Body of pancreas (tissue), 4 donors: ENCODE measurements around the gene TXNDC11. TPM values are rescaled to one million over a fixed set of nuclear protein-coding genes. Genes with fewer than 3 reads are reported as not detected.

ENCODE experiments used
- ATAC-seq: fragments of 150-250 bp; one replicate; pipeline ENCODE4 v1.9.1; 2016
- DNase-seq, 4 donors: peaks; one replicate each; pipeline ENCODE4 v3.0.0-alpha.2; 2019
- H3K27ac ChIP-seq, 4 donors: fragments of 200-600 bp; sonication (generic); 1 replicate in 3 of 4; 2 replicates in 1 of 4; pipeline versions ENCODE4 v1.5.1 to v1.6.1; 2016 to 2019; ENCODE audit warnings: mild to moderate bottlenecking in 1 of 4, mixed read lengths in 1 of 4, moderate library complexity in 1 of 4
- H3K27me3 ChIP-seq, 2 donors: fragments of 200-600 bp; sonication (generic); one replicate each; pipeline ENCODE4 v1.6.0; 2016; ENCODE audit warnings: mild to moderate bottlenecking in 1 of 2
- H3K36me3 ChIP-seq, 2 donors: fragments of 200-600 bp; sonication (generic); replicated peaks in 1 of 2; 2 replicates each; pipeline ENCODE4 v1.5.1; 2016; ENCODE audit warnings: low read depth in 2 of 2; ENCODE audit not compliant: insufficient read depth in 1 of 2
- H3K4me1 ChIP-seq: fragments of 200-600 bp; sonication (generic); one replicate; pipeline ENCODE4 v1.6.0; 2016
- H3K4me3 ChIP-seq, 2 donors: fragments of 200-600 bp; sonication (generic); 1 replicate in 1 of 2; 2 replicates in 1 of 2; pipeline ENCODE4 v1.5.1; 2016 to 2019
- H3K9me3 ChIP-seq, 3 donors: fragments of 200-600 bp; sonication (generic); 1 replicate in 2 of 3; 2 replicates in 1 of 3; pipeline ENCODE4 v1.5.1; 2016
- CTCF ChIP-seq, 7 experiments: fragments of 450-650 bp in 4 of 7; fragments of 200-600 bp in 3 of 7; sonication (generic) in 3 of 7; IDR thresholded peaks; one replicate each; pipeline ENCODE4 v1.5.1; 2016 to 2019; ENCODE audit warnings: antibody characterized with exemption in 7 of 7
- POLR2A ChIP-seq, 3 donors: fragments of 450-650 bp; IDR thresholded peaks; one replicate each; pipeline ENCODE4 v1.6.1; 2016; ENCODE audit warnings: antibody characterized with exemption in 3 of 3, mild to moderate bottlenecking in 2 of 3
- WGBS, 2 donors: methylation state at CpG; one replicate each; pipeline ENCODE4 v1.1.5; 2017; 5-methylcytosine and 5-hydroxymethylcytosine counted together
- intact Hi-C: fragments of 100-400 bp; cut with DNase I; formaldehyde crosslinking; loops from one replicate; pipeline ENCODE4 v1.15.1; 2023
- total RNA-seq, 2 donors: library from RNA; depleted of rRNA; stranded (reverse); fragments of >200 nt; gene quantifications; one replicate each; pipeline ENCODE4 v1.1.0, GENCODE V29; 2016

Gene TXNDC11
- total RNA-seq, 2 donors from 2014 or later = 38.4 to 90.3 TPM

DNA sequence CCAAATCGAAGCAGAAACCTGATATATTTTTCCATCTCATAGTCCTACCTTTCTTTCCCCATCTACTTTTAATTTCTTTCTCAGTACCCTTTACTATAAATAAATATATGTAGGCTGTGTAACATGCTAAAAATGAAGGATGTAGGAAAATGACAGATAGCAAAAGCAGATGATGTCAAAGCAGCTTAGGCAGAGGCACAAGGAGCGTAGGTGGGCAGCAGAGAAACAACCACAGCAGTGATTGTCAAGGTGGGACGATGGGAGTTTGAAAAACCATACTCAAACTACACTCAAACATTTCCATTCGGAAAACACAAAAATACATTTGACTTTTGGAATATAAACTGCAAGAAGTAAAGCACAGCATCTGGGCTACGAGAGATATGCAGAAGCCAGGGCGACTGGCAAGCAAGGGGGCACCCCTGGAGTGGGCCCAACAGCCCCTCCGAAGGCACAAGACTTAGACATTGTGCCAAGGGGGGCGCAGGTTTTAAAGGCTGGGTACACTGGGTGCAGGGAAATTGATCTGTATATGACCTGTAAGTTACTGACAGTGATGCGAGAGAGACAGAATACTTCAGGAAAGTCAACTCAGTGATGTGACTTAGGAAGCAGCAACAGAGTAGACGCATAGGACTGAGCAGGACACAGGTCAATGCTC is 43.3 kb downstream of the TXNDC11 start:
- peaks cover 25% of the 10 kb centered on the region for H3K4me1 ChIP-seq
- peaks cover 16 to 23% of the 10 kb centered on the region in 2 donors for H3K36me3 ChIP-seq
- TF ChIP-seq CTCF (IDR thresholded peaks at IDR 0.05) (no peak), POLR2A (IDR thresholded peaks at IDR 0.05) (no peak)
- H3K27me3 ChIP-seq = no peaks in the 10 kb centered on the region
- DNase-seq (no peak), ATAC-seq (no peak)
- no peak overlapping the region for H3K4me3 ChIP-seq
- H3K27ac ChIP-seq = peak overlapping the region in 3 of 4 donors; percentile 18 to 51 (median 43)
- intact Hi-C loops = no loop called here
- 78% methylated on average over 10 of the region's 10 CpGs for WGBS, 2 donors
- no peaks in the 10 kb centered on the region for H3K9me3 ChIP-seq

GRCh38 chr16:11698271-11698689 is 44.4 kb downstream of the TXNDC11 start:
- Histone ChIP-seq H3K27ac (peak overlapping the region in 3 of 4 donors; percentile 18 to 51 (median 43)), H3K27me3 (no peaks in the 10 kb centered on the region), H3K9me3 (no peaks in the 10 kb centered on the region), H3K4me1 (peaks cover 25% of the 10 kb centered on the region), H3K36me3 (peaks cover 16 to 23% of the 10 kb centered on the region in 2 donors), H3K4me3 (no peak overlapping the region)
- intact Hi-C loops = no loop called here
- 47 to 60% methylated on average over 7 of the region's 7 CpGs for whole genome bisulfite sequencing, 2 donors
- DNase-seq (peak in 1 of 4 donors; percentile 36), ATAC-seq (peak; percentile 63)
- TF ChIP-seq POLR2A (IDR thresholded peaks at IDR 0.05) (no peak), CTCF (IDR thresholded peaks at IDR 0.05) (peak in 1 of 7 experiments; percentile 13)

DNA sequence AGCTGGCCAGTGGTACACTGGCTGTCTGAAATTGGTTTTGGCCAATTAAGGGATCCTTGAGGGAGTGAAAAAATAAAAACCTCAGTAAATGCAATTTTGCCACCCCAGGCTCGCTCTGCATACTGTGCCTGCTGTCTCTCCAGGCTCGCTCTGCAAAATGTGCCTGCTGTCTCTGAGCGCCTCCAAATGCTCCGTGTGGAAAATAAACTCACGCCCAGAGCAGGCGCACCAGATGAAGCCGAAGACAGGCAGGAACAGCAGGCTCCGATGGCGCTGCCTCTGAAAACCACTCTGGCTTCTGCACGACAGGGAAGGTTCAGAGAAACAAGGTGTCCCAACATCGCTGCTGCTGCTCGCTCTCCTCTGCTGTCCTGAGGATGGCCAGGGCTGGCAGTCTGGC is 45.3 kb downstream of the TXNDC11 start:
- DNase-seq = no peak
- TF ChIP-seq POLR2A (IDR thresholded peaks at IDR 0.05) = no peak
- no peak for TF ChIP-seq CTCF (IDR thresholded peaks at IDR 0.05)
- 92 to 96% methylated on average over 7 to 12 of the region's 12 CpGs for WGBS, 2 donors

DNA sequence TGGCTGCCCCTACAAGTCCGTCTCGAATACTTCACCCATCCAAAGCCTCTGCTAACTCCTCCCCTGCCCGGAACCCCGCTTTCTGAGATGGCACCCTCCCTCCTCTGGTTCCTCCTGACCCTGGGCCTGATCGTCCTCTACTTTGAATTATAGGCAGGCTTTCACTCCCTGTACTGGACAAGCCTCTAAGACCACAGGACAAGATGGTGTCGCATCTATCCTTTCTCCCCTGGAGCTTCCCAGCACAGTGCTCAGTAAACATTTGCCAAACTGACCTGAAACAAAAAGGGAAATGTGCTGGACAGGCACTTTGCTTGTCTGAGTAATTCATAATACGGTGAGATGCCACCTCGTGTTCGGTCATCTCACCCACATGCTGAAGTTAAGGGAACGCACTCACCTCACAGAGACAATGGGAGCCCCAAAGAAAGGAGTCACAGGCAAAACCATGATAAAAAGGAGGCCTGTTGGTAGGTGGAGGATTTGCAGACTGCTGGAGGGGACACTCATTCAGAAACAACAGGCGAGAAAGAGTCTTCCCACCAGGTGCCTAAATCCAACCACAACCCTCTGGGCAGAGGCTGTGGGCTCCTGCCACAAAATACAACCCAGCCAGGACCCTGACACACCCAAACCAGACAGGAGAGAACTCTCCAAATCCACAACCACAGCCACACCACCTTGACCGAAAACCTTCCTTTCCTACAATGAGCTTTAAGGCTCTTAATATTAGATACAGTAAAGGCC is 46.2 kb downstream of the TXNDC11 start:
- Histone ChIP-seq H3K36me3 (peaks cover 18 to 25% of the 10 kb centered on the region in 2 donors), H3K4me3 (no peak overlapping the region), H3K27me3 (no peaks in the 10 kb centered on the region), H3K4me1 (peaks cover 25% of the 10 kb centered on the region), H3K9me3 (no peaks in the 10 kb centered on the region), H3K27ac (no peak overlapping the region)
- TF ChIP-seq POLR2A (IDR thresholded peaks at IDR 0.05) (no peak), CTCF (IDR thresholded peaks at IDR 0.05) (no peak)
- no peak for ATAC-seq
- DNase-seq = no peak
- 93 to 94% methylated on average over 12 of the region's 12 CpGs for WGBS, 2 donors
- intact Hi-C loops = no loop called here

More for the DNA sequence above, 45.3 kb downstream of the TXNDC11 start:
- H3K4me1 ChIP-seq = peaks cover 25% of the 10 kb centered on the region
- intact Hi-C loops = no loop called here
- no peak overlapping the region for H3K4me3 ChIP-seq
- ATAC-seq = no peak
- peaks cover 16 to 23% of the 10 kb centered on the region in 2 donors for H3K36me3 ChIP-seq
- no peaks in the 10 kb centered on the region for H3K27me3 ChIP-seq
- no peaks in the 10 kb centered on the region for H3K9me3 ChIP-seq
- peak overlapping the region in 1 of 4 donors; percentile 43 for H3K27ac ChIP-seq
